HepG2 (cell line): ENCODE data around the gene DLG4. TPM values are rescaled to one million over a fixed set of nuclear protein-coding genes. Genes with fewer than 3 reads are reported as not detected.

Source experiments
- ATAC-seq: fragments of 200-7000 bp; cut with Tn5 transposase; 3 replicates; pipeline ENCODE4 v1.9.1; 2020; ENCODE audit warnings: mild to moderate bottlenecking, moderate library complexity
- BruUV-seq: library from RNA; stranded (reverse); fragments of 400-500 nt; replicated peaks from 2 replicates; lab custom pipeline; 2021; lab: Mats Ljungman, UMichigan
- CTCF ChIA-PET: fragments of 300-600 bp; formaldehyde crosslinking; extraction: SDS; loops from one replicate; lab custom pipeline; 2021; ENCODE audit warnings: low total read pairs, inconsistent platforms, low intra/inter-chr PET ratio; lab: Yijun Ruan, JAX
- POLR2A ChIA-PET: fragments of 350-600 bp; sonication (Branson Sonifier 250); formaldehyde crosslinking; loops from one replicate; lab custom pipeline; 2020; ENCODE audit warnings: antibody characterized with exemption, inconsistent platforms; lab: Yijun Ruan, JAX
- DNase-seq: peaks from one replicate; pipeline ENCODE4 v3.0.0-alpha.2; 2015; ENCODE audit warnings: low spot score
- FAIRE-seq: peaks from 3 replicates; lab custom pipeline; 2011; peaks lifted over from hg19 to GRCh38; lab: Jason Lieb, UNC
- H2AFZ ChIP-seq: one replicate; pipeline ENCODE4 v1.6.1; 2011; ENCODE audit warnings: low read length, inconsistent platforms
- H3K27ac ChIP-seq: fragments of 300-600 bp; 3 replicates; pipeline ENCODE4 v1.8.0; 2011; ENCODE audit warnings: mixed run types, mild to moderate bottlenecking, mixed read lengths, low read length, inconsistent platforms; ENCODE audit not compliant: insufficient read depth; ENCODE audit errors: extremely low read length
- H3K27me3 ChIP-seq, 2 experiments: fragments of 200-600 bp in 1 of 2; 2 replicates in 1 of 2; 3 replicates in 1 of 2; pipeline versions ENCODE4 v1.6.0 to v1.8.0; 2011; ENCODE audit warnings: low read length in 2 of 2, mild to moderate bottlenecking in 2 of 2, moderate library complexity in 2 of 2, inconsistent platforms in 1 of 2; ENCODE audit not compliant: insufficient read depth in 2 of 2, control insufficient read depth in 1 of 2
- H3K36me3 ChIP-seq, 2 experiments: fragments of 200-600 bp in 1 of 2; replicated peaks in 1 of 2; 2 replicates in 1 of 2; 3 replicates in 1 of 2; pipeline versions ENCODE4 v1.5.1 to v1.8.0; 2011; ENCODE audit warnings: low read length in 2 of 2, inconsistent platforms in 1 of 2; ENCODE audit not compliant: insufficient read depth in 2 of 2, control insufficient read depth in 1 of 2
- H3K4me1 ChIP-seq: 2 replicates; pipeline ENCODE4 v1.5.1; 2012; ENCODE audit warnings: low read length, inconsistent platforms; ENCODE audit not compliant: insufficient read depth
- H3K4me2 ChIP-seq: 2 replicates; pipeline ENCODE4 v1.6.0; 2011; ENCODE audit warnings: low read depth, low read length, inconsistent platforms
- H3K4me3 ChIP-seq, 3 experiments: fragments of 200-600 bp in 1 of 3; sonication (generic), shearing (Covaris generic) in 1 of 3; replicated peaks in 1 of 3; 2 replicates each; pipeline ENCODE4 v1.5.1; 2011 to 2016; ENCODE audit warnings: low read length in 3 of 3, inconsistent platforms in 2 of 3, low read depth in 2 of 3, mild to moderate bottlenecking in 2 of 3, control low read depth in 1 of 3, mixed read lengths in 1 of 3; ENCODE audit not compliant: insufficient read depth in 1 of 3
- H3K79me2 ChIP-seq: one replicate; pipeline ENCODE4 v1.6.1; 2011; ENCODE audit warnings: low read length, inconsistent platforms; ENCODE audit not compliant: insufficient read depth
- H3K9ac ChIP-seq: 2 replicates; pipeline ENCODE4 v1.6.0; 2011; ENCODE audit warnings: mild to moderate bottlenecking, low read depth, low read length, inconsistent platforms; ENCODE audit not compliant: insufficient read depth
- H3K9me3 ChIP-seq: 2 replicates; pipeline ENCODE4 v1.5.1; 2012; ENCODE audit warnings: mild to moderate bottlenecking, low read length
- H4K20me1 ChIP-seq: 2 replicates; pipeline ENCODE4 v1.6.0; 2011; ENCODE audit warnings: inconsistent platforms, mild to moderate bottlenecking, low read length, moderate library complexity; ENCODE audit not compliant: insufficient read depth
- AFF4 ChIP-seq: sonication (generic); formaldehyde crosslinking; IDR thresholded peaks from 2 replicates; pipeline ENCODE4 v1.4.0; 2020; ENCODE audit warnings: missing genetic modification reagents
- AGO2 ChIP-seq: fragments of 200-400 bp; formaldehyde crosslinking; optimal IDR thresholded peaks from 2 replicates; pipeline ENCODE3; 2017; ENCODE audit warnings: mild to moderate bottlenecking, low read depth, low read length, moderate library complexity
- ATAD3A ChIP-seq: sonication (generic); formaldehyde crosslinking; IDR thresholded peaks from 2 replicates; pipeline ENCODE4 v1.4.0; 2020; ENCODE audit warnings: missing genetic modification reagents
- HNF4A ChIP-seq: sonication (generic); formaldehyde crosslinking; IDR thresholded peaks from 2 replicates; pipeline ENCODE4 v1.4.0; 2020; ENCODE audit warnings: missing genetic modification reagents
- KLF12 ChIP-seq: sonication (generic); formaldehyde crosslinking; IDR thresholded peaks from 2 replicates; pipeline ENCODE4 v1.4.0; 2020; ENCODE audit warnings: missing genetic modification reagents, borderline replicate concordance
- NR0B2 ChIP-seq: sonication (generic); formaldehyde crosslinking; IDR thresholded peaks from 2 replicates; pipeline ENCODE4 v1.4.0; 2020; ENCODE audit warnings: mild to moderate bottlenecking, missing genetic modification reagents
- POLR2AphosphoS5 ChIP-seq: IDR thresholded peaks from 2 replicates; pipeline ENCODE4 v1.6.1; 2012; ENCODE audit warnings: low read depth, low read length
- RBM22 ChIP-seq: fragments of 200-400 bp; formaldehyde crosslinking; optimal IDR thresholded peaks from 2 replicates; pipeline ENCODE3; 2017; ENCODE audit warnings: mild to moderate bottlenecking, low read length, moderate library complexity
- SATB2 ChIP-seq: sonication (generic); formaldehyde crosslinking; IDR thresholded peaks from 2 replicates; pipeline ENCODE4 v1.5.0; 2020; ENCODE audit warnings: missing genetic modification reagents
- SMYD3 ChIP-seq: sonication (generic); formaldehyde crosslinking; IDR thresholded peaks from 2 replicates; pipeline ENCODE4 v1.8.1; 2023; ENCODE audit warnings: mild to moderate bottlenecking, missing genetic modification reagents
- ZFP36L1 ChIP-seq: sonication (generic); formaldehyde crosslinking; IDR thresholded peaks from 2 replicates; pipeline ENCODE4 v1.8.0; 2022; ENCODE audit warnings: mild to moderate bottlenecking, missing genetic modification reagents, moderate library complexity
- ZNF296 ChIP-seq: sonication (generic); formaldehyde crosslinking; conservative IDR thresholded peaks from 2 replicates; pipeline ENCODE4 v1.5.0; 2020; ENCODE audit warnings: mild to moderate bottlenecking, missing genetic modification reagents
- ZNF850 ChIP-seq: sonication (generic); formaldehyde crosslinking; conservative IDR thresholded peaks from 2 replicates; pipeline ENCODE4 v1.9.0; 2021; ENCODE audit warnings: mild to moderate bottlenecking, missing genetic modification reagents
- ZNF883 ChIP-seq: sonication (generic); formaldehyde crosslinking; IDR thresholded peaks from 2 replicates; pipeline ENCODE4 v1.5.1; 2020; ENCODE audit warnings: mild to moderate bottlenecking, missing genetic modification reagents; ENCODE audit errors: not compliant biosample characterization
- ZSCAN12 ChIP-seq: sonication (generic); formaldehyde crosslinking; IDR thresholded peaks from 2 replicates; pipeline ENCODE4 v1.9.0; 2021; ENCODE audit warnings: mild to moderate bottlenecking, missing genetic modification reagents
- ZSCAN25 ChIP-seq: sonication (generic); formaldehyde crosslinking; IDR thresholded peaks from 2 replicates; pipeline ENCODE4 v1.8.0; 2022; ENCODE audit warnings: mild to moderate bottlenecking, missing genetic modification reagents
- WGBS: methylation state at CpG from one replicate; pipeline ENCODE4 v1.1.6; 2017; ENCODE audit warnings: low lambda C conversion rate; 5-methylcytosine and 5-hydroxymethylcytosine counted together
- in situ Hi-C: cut with HindIII; loops from 2 replicates; pipeline ENCODE4 v1.10.0; 2017; ENCODE audit warnings: low pct_unique_long_range_greater_than_20kb; ENCODE audit not compliant: extremely low pct_ligation_motif_present
- intact Hi-C: fragments of 100-400 bp; cut with micrococcal nuclease; formaldehyde crosslinking; loops from one replicate; pipeline ENCODE4 v1.10.0; 2022; ENCODE audit not compliant: unreplicated experiment
- polyA plus RNA-seq, 8 experiments: library from polyadenylated mRNA; depleted of rRNA in 3 of 8; stranded (reverse) in 7 of 8; unstranded in 1 of 8; fragments of >200 nt; fragmentation: Illumina TruSeq in 4 of 8; extraction: Trizol in 4 of 8; gene quantifications; 2 replicates each; pipeline versions ENCODE4 v1.2.1 to v1.2.3, GENCODE V29; 2011 to 2016; ENCODE audit warnings: low read depth in 4 of 8, missing spikeins in 1 of 8, mixed read lengths in 1 of 8; ENCODE audit not compliant: insufficient read depth in 1 of 8
- total RNA-seq, 5 experiments: library from RNA; depleted of rRNA; stranded (reverse); fragments of >200 nt; fragmentation: Illumina TruSeq; extraction: Trizol; gene quantifications; 2 replicates each; pipeline ENCODE4 v1.2.3, GENCODE V29; 2016; ENCODE audit warnings: low read depth in 1 of 5
- TF ChIP-seq, protein P1 (sequence below): sonication (generic); formaldehyde crosslinking; IDR thresholded peaks from 2 replicates; pipeline ENCODE4 v1.4.0; 2020; ENCODE audit warnings: missing genetic modification reagents, borderline replicate concordance

DLG4 gene
- total and polyA plus RNA-seq, 2 of the 13 experiments (the other 11 are each of a cell fraction or from before 2014, with no cell fraction given) = 0.71 to 4.3 TPM

- H2AFZ ChIP-seq = no peak overlapping the region
- H3K9ac ChIP-seq = no peak overlapping the region
- peaks cover 0 to 4% of the 10 kb centered on the region in 2 experiments; a peak in 2 of 5 replicates for H3K27me3 ChIP-seq
- in situ Hi-C loops = no loop called here
- ChIA-PET POLR2A (interaction anchor here (2.0 to 6.8 kb wide), 4 partner anchors 13 to 91 kb away, joined by 8 to 140 read pairs (median 24); partner anchors contain the start of genes DVL2, GABARAP and PHF23), CTCF (interaction anchor here (1.3 kb wide), 1 partner anchor 74 kb away, joined by 6 read pairs; no protein-coding TSS in a partner anchor)
- H3K36me3 ChIP-seq = peaks cover 16 to 57% of the 10 kb centered on the region in 2 experiments; a peak in 4 of 5 replicates
- H4K20me1 ChIP-seq = peaks cover 10% of the 10 kb centered on the region; the same call in 1 of the 2 replicates
- no peak for FAIRE-seq
- TSS peak; percentile 44 for BruUV-seq
- intact Hi-C loops = no loop called here
- H3K9me3 ChIP-seq = no peaks in the 10 kb centered on the region
- ATAC-seq = no peak
- DNase-seq = no peak
- H3K4me3 ChIP-seq = no peak overlapping the region
- H3K4me1 ChIP-seq = peaks cover 40% of the 10 kb centered on the region
- H3K27ac ChIP-seq = no peak overlapping the region
- WGBS = 93% methylated on average over 11 of the region's 15 CpGs
- H3K79me2 ChIP-seq = peaks cover 14% of the 10 kb centered on the region
- no peak overlapping the region for H3K4me2 ChIP-seq
- TF ChIP-seq KLF12 (CRISPR knock-in tag) (no peak), ATAD3A (no peak), HNF4A (no peak), AFF4 (CRISPR knock-in tag) (no peak), ZSCAN12 (CRISPR knock-in tag) (no peak), ZSCAN25 (CRISPR knock-in tag) (no peak), NR0B2 (CRISPR knock-in tag) (0 out of 2 replicates have a peak, but pooled peaks have one; percentile 23), ZNF883 (CRISPR knock-in tag) (no peak), AGO2 (peak; percentile 13), ZNF296 (CRISPR knock-in tag) (0 out of 2 replicates have a peak, but pooled peaks have one; percentile 32), SMYD3 (CRISPR knock-in tag) (no peak), RBM22 (peak; percentile 17), ZFP36L1 (CRISPR knock-in tag) (no peak), ZNF850 (CRISPR knock-in tag) (no peak), SATB2 (CRISPR knock-in tag) (no peak), POLR2AphosphoS5 (0 out of 2 replicates have a peak, but pooled peaks have one; percentile 46)
- TF ChIP-seq, protein P1, sequence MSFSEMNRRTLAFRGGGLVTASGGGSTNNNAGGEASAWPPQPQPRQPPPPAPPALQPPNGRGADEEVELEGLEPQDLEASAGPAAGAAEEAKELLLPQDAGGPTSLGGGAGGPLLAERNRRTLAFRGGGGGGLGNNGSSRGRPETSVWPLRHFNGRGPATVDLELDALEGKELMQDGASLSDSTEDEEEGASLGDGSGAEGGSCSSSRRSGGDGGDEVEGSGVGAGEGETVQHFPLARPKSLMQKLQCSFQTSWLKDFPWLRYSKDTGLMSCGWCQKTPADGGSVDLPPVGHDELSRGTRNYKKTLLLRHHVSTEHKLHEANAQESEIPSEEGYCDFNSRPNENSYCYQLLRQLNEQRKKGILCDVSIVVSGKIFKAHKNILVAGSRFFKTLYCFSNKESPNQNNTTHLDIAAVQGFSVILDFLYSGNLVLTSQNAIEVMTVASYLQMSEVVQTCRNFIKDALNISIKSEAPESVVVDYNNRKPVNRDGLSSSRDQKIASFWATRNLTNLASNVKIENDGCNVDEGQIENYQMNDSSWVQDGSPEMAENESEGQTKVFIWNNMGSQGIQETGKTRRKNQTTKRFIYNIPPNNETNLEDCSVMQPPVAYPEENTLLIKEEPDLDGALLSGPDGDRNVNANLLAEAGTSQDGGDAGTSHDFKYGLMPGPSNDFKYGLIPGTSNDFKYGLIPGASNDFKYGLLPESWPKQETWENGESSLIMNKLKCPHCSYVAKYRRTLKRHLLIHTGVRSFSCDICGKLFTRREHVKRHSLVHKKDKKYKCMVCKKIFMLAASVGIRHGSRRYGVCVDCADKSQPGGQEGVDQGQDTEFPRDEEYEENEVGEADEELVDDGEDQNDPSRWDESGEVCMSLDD (CRISPR knock-in tag) = no peak
These were observed 2.7 kb upstream of the DLG4 start for GRCh38 chr17:7222093-7222971.
